GM12875 (cell line): Measurements from ENCODE around the gene KCNG1.
A peak's percentile ranks its signal among the peaks of the same experiment; 100 is the strongest.

Experiments used
- H3K4me3 ChIP-seq: one replicate; pipeline ENCODE4 v1.5.1; 2011; ENCODE audit warnings: low read depth, low read length, control low read depth
- TF ChIP-seq, protein P1 (sequence below): IDR thresholded peaks from 2 replicates; pipeline ENCODE4 v1.5.1; 2011; ENCODE audit warnings: low read depth, mild to moderate bottlenecking, control low read depth, inconsistent platforms, low read length, moderate library complexity, borderline replicate concordance; ENCODE audit not compliant: insufficient read depth

The KCNG1 gene

DNA sequence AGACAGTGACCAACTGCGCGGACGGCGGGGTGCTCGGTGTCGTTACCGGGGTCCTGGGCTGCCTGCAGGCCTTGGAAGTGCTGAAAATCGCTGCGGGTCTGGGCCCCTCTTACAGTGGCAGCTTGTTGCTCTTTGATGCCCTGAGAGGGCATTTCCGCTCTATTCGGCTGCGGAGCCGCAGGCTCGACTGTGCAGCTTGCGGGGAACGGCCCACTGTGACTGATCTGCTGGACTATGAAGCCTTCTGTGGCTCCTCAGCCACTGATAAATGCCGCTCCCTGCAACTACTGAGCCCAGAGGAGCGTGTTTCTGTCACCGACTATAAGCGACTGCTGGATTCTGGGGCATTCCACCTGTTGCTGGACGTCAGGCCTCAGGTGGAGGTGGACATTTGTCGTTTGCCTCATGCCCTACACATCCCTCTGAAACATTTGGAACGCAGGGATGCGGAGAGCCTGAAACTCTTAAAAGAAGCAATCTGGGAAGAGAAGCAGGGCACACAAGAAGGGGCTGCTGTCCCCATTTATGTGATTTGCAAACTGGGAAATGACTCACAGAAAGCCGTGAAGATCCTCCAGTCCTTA lies 63.3 kb downstream of the KCNG1 start:
- H3K4me3 ChIP-seq, result peak overlapping the region; percentile 78
- TF ChIP-seq, protein P1, sequence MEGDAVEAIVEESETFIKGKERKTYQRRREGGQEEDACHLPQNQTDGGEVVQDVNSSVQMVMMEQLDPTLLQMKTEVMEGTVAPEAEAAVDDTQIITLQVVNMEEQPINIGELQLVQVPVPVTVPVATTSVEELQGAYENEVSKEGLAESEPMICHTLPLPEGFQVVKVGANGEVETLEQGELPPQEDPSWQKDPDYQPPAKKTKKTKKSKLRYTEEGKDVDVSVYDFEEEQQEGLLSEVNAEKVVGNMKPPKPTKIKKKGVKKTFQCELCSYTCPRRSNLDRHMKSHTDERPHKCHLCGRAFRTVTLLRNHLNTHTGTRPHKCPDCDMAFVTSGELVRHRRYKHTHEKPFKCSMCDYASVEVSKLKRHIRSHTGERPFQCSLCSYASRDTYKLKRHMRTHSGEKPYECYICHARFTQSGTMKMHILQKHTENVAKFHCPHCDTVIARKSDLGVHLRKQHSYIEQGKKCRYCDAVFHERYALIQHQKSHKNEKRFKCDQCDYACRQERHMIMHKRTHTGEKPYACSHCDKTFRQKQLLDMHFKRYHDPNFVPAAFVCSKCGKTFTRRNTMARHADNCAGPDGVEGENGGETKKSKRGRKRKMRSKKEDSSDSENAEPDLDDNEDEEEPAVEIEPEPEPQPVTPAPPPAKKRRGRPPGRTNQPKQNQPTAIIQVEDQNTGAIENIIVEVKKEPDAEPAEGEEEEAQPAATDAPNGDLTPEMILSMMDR, result no peak

DNA sequence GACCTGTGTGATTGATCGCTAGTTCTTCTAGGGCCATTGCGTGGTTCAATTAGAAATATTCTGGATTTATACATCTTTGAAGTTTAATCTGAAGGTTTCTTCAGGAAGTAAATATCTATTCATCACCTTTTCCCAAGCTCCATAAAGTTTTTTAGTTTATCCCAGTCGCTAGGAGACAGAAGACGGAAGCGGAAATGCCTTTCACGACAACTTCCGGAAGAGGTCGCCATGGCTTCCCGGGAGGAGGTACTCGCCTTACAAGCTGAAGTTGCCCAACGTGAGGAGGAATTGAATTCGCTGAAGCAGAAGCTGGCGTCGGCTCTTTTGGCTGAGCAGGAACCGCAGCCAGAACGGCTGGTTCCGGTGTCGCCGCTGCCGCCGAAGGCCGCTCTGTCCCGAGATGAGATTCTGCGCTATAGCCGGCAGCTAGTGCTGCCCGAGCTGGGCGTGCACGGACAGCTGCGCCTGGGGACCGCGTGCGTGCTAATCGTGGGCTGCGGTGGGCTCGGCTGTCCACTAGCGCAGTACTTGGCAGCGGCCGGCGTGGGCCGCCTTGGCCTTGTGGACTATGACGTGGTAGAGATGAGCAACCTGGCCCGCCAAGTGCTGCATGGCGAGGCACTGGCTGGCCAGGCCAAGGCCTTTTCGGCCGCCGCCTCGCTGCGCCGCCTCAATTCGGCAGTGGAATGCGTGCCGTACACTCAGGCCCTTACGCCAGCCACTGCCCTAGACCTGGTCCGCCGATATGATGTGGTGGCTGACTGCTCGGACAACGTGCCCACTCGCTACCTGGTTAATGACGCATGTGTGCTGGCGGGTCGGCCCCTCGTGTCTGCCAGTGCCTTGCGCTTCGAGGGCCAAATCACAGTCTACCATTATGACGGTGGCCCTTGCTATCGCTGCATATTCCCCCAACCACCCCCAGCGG lies 64.0 kb downstream of the KCNG1 start, which contains the start of gene MOCS3:
MOCS3 (plus strand) TSS at position 204 of the 928 bp plus-strand sequence; CDS start at position 229, 25 bp downstream.
- TF ChIP-seq, protein P1, result no peak

DNA sequence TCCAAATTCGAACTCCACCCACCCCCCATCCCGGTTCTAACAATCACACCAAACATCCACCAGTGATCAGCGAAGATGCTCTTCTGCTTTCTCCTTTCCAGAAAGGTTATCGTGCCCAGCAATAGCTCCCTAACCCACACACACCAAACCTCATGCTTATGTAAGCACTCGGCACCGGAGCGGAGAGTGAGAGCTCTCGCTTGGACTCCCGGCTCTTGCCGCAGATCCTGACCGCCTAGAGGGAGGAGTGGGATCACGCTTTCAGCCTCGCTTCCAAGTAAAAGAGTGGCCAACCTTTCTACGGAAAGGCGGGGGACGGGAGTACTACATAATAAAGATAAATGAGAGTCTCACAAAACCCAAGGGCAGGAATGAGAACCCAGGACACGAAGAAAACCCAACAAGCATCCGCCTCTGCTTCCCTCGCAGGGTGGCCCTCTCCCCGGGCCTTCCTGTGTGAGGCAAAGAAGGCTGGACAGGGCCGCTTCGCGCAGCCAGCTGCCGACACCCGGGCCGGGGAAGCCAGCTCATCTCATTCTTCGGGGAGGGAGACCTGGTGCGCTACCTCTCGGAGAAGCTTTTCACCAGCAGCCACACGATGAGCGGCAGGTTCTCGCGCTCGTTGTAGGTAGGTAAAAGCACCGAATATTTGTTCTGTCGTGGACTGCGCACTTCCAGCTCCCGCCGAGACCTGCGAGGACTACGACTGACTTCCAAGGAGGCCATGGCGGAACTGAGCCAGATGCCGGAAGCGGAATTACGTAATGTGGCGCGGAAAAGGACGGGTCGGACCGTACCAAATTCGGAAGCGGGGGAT lies 64.9 kb downstream of the KCNG1 start, which contains the start of gene DPM1:
DPM1 (minus strand) TSS at position 735 of the 817 bp plus-strand sequence; CDS start at position 726, 9 bp downstream.
- TF ChIP-seq, protein P1, result no peak
- peak within 1 kb of the TSS; percentile 78 for H3K4me3 ChIP-seq

More for the DNA sequence above, 64.0 kb downstream of the KCNG1 start, which contains the start of gene MOCS3:
- peak within 1 kb of the TSS; percentile 78 for H3K4me3 ChIP-seq

DNA sequence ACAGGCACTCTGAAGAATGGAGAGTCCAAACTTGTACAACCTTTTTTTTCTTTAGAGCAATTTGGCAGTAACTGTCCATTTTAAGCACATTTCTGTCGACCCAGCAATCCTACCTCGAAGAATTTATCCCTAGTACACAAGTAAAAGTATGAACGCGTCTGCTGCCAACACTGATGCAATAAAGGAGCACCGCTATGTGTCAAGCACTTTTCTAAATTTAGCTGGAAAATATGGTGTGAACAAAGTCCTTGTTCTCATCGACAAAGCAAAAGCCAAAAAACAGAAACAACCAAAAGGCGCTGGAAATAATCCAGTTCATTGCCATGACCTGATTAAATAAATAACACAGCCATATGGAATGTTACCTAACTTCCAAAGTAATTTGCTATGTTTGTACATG lies 65.6 kb downstream of the KCNG1 start:
- H3K4me3 ChIP-seq, result peak overlapping the region; percentile 78
- TF ChIP-seq, protein P1, result no peak

DNA sequence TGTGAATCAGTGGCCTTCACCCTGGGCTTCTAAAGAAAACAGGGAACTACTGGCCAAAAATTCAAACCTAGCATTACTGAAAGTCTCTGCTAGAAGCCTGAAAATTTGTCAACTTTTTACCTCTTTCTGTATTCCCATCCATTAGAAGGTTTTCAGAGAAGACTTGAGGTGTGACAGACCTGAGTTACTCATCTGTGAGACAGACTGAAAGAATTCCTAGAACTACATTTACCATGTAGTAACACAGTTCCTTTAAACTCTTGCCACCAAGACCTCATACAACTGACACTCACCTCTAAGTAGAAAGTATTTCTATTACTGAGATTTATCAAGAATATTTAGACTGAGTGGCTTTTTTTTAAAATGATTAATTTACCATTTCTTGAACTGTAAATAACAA lies 69.1 kb downstream of the KCNG1 start:
- H3K4me3 ChIP-seq, result no peak overlapping the region

More for the DNA sequence above, 69.1 kb downstream of the KCNG1 start:
- TF ChIP-seq, protein P1, result no peak
